HG02885 (cell line): ENCODE measurements around the gene TSPAN3.

ENCODE experiments used
- ATAC-seq: cut with Tn5 transposase; IDR thresholded peaks from one replicate; pipeline ENCODE4 v1.9.1; 2021; ENCODE audit warnings: mild to moderate bottlenecking; ENCODE audit not compliant: unreplicated experiment, poor library complexity

Gene TSPAN3

GRCh38 chr15:76993114-76993725, 77.7 kb downstream of the TSPAN3 start:
- ATAC-seq = no peak

GRCh38 chr15:76991741-76992645, 78.9 kb downstream of the TSPAN3 start:
- no peak for ATAC-seq
